Erythroblast (primary cell): ENCODE results near the gene TMEM184B.
"Not testable (repeated sequence)": the region's sequence is repeated elsewhere in the genome, so short reads cannot be mapped to it uniquely, and the experiment has no call there.

Source experiments
- DNase-seq, 2 experiments: peaks; one replicate each; lab custom pipeline; 2025; lab: John Stamatoyannopoulos, UW
- GATA1 ChIP-seq: IDR thresholded peaks from 2 replicates; pipeline ENCODE4 v1.6.1; 2011; ENCODE audit warnings: low read depth, mild to moderate bottlenecking, control low read depth, low read length, moderate library complexity
- POLR2A ChIP-seq: IDR thresholded peaks from 2 replicates; pipeline ENCODE4 v1.6.1; 2011; ENCODE audit warnings: mild to moderate bottlenecking, low read length

The TMEM184B gene

DNA sequence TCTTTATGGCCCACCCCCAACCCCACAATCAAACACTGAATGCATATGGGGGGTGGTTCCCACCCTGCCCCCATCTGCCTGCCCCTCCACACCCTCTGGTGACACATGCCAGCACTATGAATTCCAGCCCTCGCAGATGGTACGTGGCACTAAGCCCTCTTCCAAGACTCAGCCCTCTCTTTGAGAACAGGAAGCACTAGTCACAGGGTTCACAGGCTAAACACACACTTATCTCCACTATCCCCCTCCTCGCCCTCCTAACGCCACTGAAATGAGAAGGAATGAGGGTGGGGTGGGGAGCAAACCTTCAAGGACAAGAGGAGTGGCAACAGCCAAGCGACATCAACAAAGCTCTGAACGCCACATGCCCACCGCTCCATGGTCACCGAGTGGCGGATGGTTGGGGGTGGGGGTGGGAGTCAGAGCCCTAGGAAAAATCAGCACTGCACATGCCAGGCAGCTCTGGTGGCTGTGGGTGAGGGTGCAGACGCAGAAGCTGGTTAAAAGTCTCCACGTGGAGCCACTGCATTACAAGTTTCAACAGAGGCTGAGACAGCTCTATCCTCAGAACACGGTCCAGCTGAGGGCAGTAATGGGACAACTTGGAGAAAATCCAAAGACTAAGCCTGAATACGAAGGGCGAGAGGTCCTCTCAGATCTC lies 33.6 kb downstream of the TMEM184B start:
- TF ChIP-seq POLR2A (no peak), GATA1 (no peak)
- no peak for DNase-seq

DNA sequence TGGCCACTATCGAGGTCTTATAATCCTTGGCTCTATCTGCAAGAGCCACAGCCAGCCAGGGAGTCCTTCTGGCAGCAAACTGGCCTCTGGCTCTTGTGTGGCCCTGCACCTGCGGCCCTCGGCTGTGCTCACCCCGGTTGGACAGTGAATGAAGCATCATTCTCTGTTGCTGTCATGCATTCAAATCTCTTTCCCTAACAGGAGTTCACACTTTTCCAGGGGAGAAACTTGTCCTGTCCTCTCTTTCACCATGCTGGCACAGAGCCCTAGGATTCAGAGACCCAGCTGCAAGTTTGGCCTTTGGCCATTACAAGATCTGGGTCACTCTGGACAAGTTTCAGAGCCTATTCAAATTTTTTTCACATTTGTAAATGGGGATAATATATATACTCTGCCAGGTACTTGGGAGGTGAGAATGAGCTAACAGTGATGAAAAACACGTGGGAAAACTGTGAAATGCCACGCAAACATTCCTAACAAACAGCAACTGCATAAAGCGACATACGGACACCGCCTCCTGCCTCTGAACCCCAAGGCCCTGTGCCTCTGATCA lies 34.2 kb downstream of the TMEM184B start:
- TF ChIP-seq GATA1 (no peak), POLR2A (no peak)
- no peak for DNase-seq

- TF ChIP-seq POLR2A (no peak), GATA1 (no peak)
- no peak for DNase-seq
Measured at GRCh38 chr22:38236786-38237185, 36.0 kb downstream of the TMEM184B start.

- TF ChIP-seq POLR2A (no peak), GATA1 (no peak)
- no peak for DNase-seq
Measured at GRCh38 chr22:38235240-38235850, 37.5 kb downstream of the TMEM184B start.

DNA sequence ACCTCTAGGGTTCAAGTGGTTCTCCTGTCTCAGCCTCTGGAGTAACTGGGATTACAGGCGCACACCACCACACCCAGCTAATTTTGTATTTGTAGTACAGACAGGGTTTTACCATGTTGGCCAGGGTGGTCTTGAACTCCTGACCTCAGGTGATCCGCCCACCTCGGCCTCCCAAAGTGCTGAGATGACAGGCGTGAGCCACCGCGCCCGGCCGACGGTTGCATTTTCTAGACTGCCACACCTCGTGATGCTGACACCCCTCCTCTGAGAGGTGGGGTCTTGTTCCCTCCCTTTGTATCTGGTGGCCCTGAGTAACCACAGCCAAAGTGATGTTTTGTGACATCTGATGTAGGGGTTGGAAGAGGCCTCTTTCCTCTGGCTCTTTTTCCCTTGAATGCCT lies 39.0 kb downstream of the TMEM184B start:
- DNase-seq = not testable (repeated sequence)

DNA sequence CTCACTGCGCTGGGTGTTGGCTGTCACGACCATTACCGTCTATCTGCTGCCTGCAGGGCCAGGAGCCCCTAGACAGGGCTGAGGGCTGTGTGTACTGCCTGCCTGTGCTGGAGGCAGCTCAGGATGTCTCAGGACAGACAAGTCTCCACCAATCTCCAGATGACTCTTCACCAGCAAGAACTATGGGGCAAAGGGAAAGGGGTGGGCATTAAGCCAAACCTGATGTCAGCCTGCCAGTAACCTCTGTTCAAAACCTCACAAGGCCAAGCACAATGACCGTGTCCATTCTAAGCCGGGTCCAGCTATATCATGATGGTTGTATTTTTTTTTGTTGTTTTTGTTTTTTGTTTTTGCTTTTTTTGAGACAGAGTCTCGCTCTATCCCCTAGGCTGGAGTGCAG lies 39.4 kb downstream of the TMEM184B start:
- no peak for TF ChIP-seq POLR2A
- TF ChIP-seq GATA1 = no peak
- DNase-seq = peak in 1 of 2 experiments; percentile 19

DNA sequence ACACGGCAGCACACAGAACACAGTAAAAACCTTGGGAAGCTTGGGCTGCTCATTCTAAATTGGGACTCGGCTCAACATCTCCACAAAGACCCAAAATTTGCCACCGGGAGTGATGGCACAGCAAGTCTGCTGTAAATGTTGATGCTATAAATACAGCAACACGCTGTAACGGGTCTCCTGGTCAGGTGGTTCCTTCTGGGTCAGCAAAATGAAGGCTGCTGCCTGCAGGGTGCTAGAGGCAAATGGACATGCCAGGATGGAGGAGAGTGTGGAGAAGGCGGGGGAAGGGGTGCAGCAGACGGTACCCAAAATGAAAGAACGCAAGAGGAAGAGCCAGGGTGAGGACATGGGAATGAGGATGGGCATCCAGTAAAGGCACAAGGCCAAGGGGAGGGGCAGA lies 40.6 kb downstream of the TMEM184B start:
- no peak for DNase-seq
- no peak for TF ChIP-seq POLR2A
- TF ChIP-seq GATA1 = no peak

- TF ChIP-seq GATA1 (no peak), POLR2A (no peak)
- DNase-seq = no peak
Measured at GRCh38 chr22:38230916-38231315, 41.9 kb downstream of the TMEM184B start.

DNA sequence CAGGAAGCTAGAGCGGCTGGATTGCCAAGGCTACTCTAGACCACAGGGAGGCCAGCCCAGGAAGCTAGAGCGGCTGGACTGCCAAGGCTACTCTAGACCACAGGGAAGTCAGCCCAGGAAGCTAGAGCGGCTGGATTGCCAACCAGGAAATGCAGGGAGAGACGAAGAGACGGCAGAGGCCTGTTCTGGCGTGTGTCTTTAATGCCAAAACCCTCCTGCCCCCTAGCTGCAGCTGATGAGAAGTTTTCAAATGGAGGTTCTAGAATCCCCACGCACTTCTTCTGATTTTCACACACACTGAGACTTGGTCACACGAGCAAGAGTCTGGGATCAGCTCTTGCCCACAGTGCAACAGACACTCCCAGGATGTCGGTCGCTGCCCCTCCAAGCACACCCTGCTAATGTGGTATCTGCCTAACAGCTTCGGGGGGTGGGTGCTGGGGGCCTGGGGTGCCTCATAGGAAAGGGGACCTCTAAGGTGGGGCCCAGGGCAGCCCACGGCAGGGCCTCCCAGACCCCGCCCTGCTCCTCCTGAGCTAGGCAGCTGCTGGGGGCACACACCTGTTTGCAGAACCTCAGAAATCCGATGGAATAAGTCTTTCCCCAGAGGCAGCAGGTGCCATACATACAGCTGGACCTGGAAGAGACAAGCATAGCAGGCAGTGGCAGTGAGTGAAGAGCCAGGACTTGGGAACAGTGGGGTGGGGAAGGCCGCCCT lies 42.5 kb downstream of the TMEM184B start:
- DNase-seq = peak; percentile 43 to 66
- no peak for TF ChIP-seq POLR2A
- no peak for TF ChIP-seq GATA1

- peak in 1 of 2 experiments; percentile 49 for DNase-seq
- TF ChIP-seq GATA1 = no peak
- TF ChIP-seq POLR2A = no peak
Measured at GRCh38 chr22:38228873-38229740, 43.7 kb downstream of the TMEM184B start.

GRCh38 chr22:38228326-38228872 lies 44.4 kb downstream of the TMEM184B start:
- no peak for TF ChIP-seq POLR2A
- no peak for TF ChIP-seq GATA1
- DNase-seq = no peak

DNA sequence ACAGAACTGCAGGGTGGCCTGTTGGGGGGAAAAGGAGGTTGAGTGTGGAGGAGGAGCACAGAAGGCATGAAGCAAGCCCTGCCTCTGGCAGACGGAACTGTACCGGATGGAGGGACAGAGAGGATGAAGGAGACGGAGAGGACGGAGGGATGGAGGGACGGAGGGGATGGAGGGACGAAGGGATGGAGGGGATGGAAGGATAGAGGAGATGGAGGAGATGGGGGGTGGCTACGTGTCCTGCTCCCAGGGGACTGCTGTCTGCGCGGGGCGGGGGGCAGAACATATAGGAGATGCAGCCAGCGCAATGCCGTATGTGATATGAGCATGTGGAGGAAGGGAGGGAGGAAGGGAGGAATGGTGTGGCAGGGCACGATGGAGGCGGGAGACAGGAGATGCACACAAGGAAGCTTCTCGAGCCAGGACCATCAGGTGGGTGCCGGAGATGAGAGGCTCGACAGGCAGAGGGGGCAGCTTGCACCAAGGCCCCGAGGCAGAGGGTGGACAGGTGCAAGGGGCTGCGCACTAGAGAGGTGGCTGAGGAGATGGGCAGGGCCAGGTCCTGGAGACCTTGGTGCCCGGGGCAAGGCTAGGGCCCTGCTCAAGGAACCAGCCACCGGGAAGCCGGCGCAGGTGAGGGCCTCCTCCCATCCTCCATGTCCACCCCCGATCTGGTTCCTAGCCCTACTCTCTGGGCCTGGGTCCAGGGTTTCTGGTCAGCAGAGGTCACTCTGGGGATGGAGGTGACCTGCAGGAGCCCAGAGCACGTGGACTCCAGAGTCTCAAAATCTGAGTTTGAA lies 45.8 kb downstream of the TMEM184B start:
- DNase-seq = no peak
- no peak for TF ChIP-seq GATA1
- no peak for TF ChIP-seq POLR2A
